HEK293 (cell line): ENCODE results near the gene HEATR5B.

Source experiments
- CTCF ChIA-PET: fragments of 350-600 bp; formaldehyde crosslinking; extraction: SDS; loops from one replicate; lab custom pipeline; 2021; ENCODE audit warnings: antibody characterized with exemption; lab: Yijun Ruan, JAX
- POLR2A ChIA-PET: fragments of 300-600 bp; formaldehyde crosslinking; extraction: SDS; loops from one replicate; lab custom pipeline; 2020; ENCODE audit warnings: antibody characterized with exemption, inconsistent platforms; lab: Yijun Ruan, JAX
- H3K27ac ChIP-seq: fragments of 200-500 bp; sonication (Bioruptor generic); 2 replicates; pipeline ENCODE4 v1.5.1; 2014; ENCODE audit warnings: low read depth, low read length, control low read depth, inconsistent platforms; ENCODE audit errors: extremely low read depth
- H3K36me3 ChIP-seq, 2 experiments: fragments of 200-500 bp in 1 of 2; sonication (Bioruptor generic) in 1 of 2; 1 replicate in 1 of 2; 2 replicates in 1 of 2; pipeline ENCODE4 v1.5.1; 2014 to 2017; ENCODE audit warnings: inconsistent platforms in 2 of 2, low read length in 2 of 2; ENCODE audit not compliant: control insufficient read depth in 2 of 2, insufficient read depth in 1 of 2
- H3K4me1 ChIP-seq: fragments of 200-500 bp; sonication (Bioruptor generic); 2 replicates; pipeline ENCODE4 v1.5.1; 2014; ENCODE audit warnings: mild to moderate bottlenecking, low read length, inconsistent platforms; ENCODE audit not compliant: control insufficient read depth, insufficient read depth
- H3K4me3 ChIP-seq: 2 replicates; pipeline ENCODE4 v1.5.1; 2011; ENCODE audit warnings: low read depth, mild to moderate bottlenecking, control low read depth, low read length, moderate library complexity
- H3K9me3 ChIP-seq: fragments of 200-500 bp; sonication (Bioruptor generic); 2 replicates; pipeline ENCODE4 v1.5.1; 2014; ENCODE audit warnings: low read depth, low read length, inconsistent platforms; ENCODE audit not compliant: control insufficient read depth, insufficient read depth
- FEZF1 ChIP-seq: fragments of 450-650 bp; formaldehyde crosslinking; IDR thresholded peaks from 2 replicates; pipeline ENCODE4 v1.5.1; 2016; ENCODE audit warnings: missing biosample characterization, missing genetic modification characterization
- SCRT2 ChIP-seq: fragments of 450-650 bp; formaldehyde crosslinking; IDR thresholded peaks from 2 replicates; pipeline ENCODE4 v1.5.1; 2016; ENCODE audit warnings: missing biosample characterization, missing genetic modification characterization
- ZBTB1 ChIP-seq: fragments of 450-650 bp; formaldehyde crosslinking; IDR thresholded peaks from 2 replicates; pipeline ENCODE4 v1.5.1; 2016; ENCODE audit warnings: missing biosample characterization, missing genetic modification characterization
- ZBTB20 ChIP-seq: fragments of 450-650 bp; formaldehyde crosslinking; IDR thresholded peaks from 2 replicates; pipeline ENCODE4 v1.5.1; 2016; ENCODE audit warnings: missing biosample characterization, missing genetic modification characterization
- ZBTB21 ChIP-seq: fragments of 450-650 bp; formaldehyde crosslinking; IDR thresholded peaks from 2 replicates; pipeline ENCODE4 v1.5.1; 2017; ENCODE audit warnings: missing biosample characterization, missing genetic modification characterization
- ZEB2 ChIP-seq: fragments of 450-650 bp; formaldehyde crosslinking; IDR thresholded peaks from 2 replicates; pipeline ENCODE4 v1.5.1; 2016; ENCODE audit warnings: missing biosample characterization, missing genetic modification characterization
- ZNF24 ChIP-seq: fragments of 450-650 bp; formaldehyde crosslinking; IDR thresholded peaks from 2 replicates; pipeline ENCODE4 v1.5.1; 2016; ENCODE audit warnings: missing biosample characterization, missing genetic modification characterization
- ZNF274 ChIP-seq, 2 experiments: fragments of 200-500 bp in 1 of 2; fragments of 450-650 bp in 1 of 2; sonication (Bioruptor generic) in 1 of 2; formaldehyde crosslinking in 1 of 2; IDR thresholded peaks; 2 replicates each; pipeline versions ENCODE4 v1.5.1 to v1.6.1; 2014 to 2016; ENCODE audit warnings: borderline replicate concordance in 1 of 2, inconsistent platforms in 1 of 2, low read length in 1 of 2, missing biosample characterization in 1 of 2, missing genetic modification characterization in 1 of 2
- ZNF324 ChIP-seq: fragments of 450-650 bp; formaldehyde crosslinking; IDR thresholded peaks from 2 replicates; pipeline ENCODE4 v1.5.1; 2016; ENCODE audit warnings: missing biosample characterization, missing genetic modification characterization
- ZNF391 ChIP-seq: fragments of 450-650 bp; formaldehyde crosslinking; IDR thresholded peaks from 2 replicates; pipeline ENCODE4 v1.5.1; 2016; ENCODE audit warnings: low read depth, missing biosample characterization, missing genetic modification characterization, borderline replicate concordance
- ZNF473 ChIP-seq: fragments of 450-650 bp; formaldehyde crosslinking; IDR thresholded peaks from 2 replicates; pipeline ENCODE4 v1.5.1; 2017; ENCODE audit warnings: missing biosample characterization, missing genetic modification characterization
- ZNF555 ChIP-seq: fragments of 450-650 bp; formaldehyde crosslinking; conservative IDR thresholded peaks from 2 replicates; pipeline ENCODE4 v1.5.1; 2017; ENCODE audit warnings: missing biosample characterization, mild to moderate bottlenecking, missing genetic modification characterization, inconsistent platforms
- ZNF610 ChIP-seq: fragments of 450-650 bp; formaldehyde crosslinking; IDR thresholded peaks from 2 replicates; pipeline ENCODE4 v1.5.1; 2016; ENCODE audit warnings: missing biosample characterization, missing genetic modification characterization, borderline replicate concordance
- ZNF626 ChIP-seq: fragments of 450-650 bp; sonication (Bioruptor Pico); formaldehyde crosslinking; IDR thresholded peaks from 2 replicates; pipeline ENCODE4 v1.5.1; 2018; ENCODE audit warnings: missing biosample characterization, missing genetic modification characterization, inconsistent platforms
- ZNF660 ChIP-seq: fragments of 450-650 bp; IDR thresholded peaks from 2 replicates; pipeline ENCODE4 v1.5.1; 2018; ENCODE audit warnings: missing biosample characterization, mild to moderate bottlenecking, missing genetic modification characterization
- ZNF776 ChIP-seq: fragments of 450-650 bp; formaldehyde crosslinking; IDR thresholded peaks from 2 replicates; pipeline ENCODE4 v1.5.0; 2017; ENCODE audit warnings: missing biosample characterization, missing genetic modification characterization, borderline replicate concordance
- ZNF843 ChIP-seq: fragments of 450-650 bp; formaldehyde crosslinking; IDR thresholded peaks from 2 replicates; pipeline ENCODE4 v1.5.1; 2016; ENCODE audit warnings: missing biosample characterization, missing genetic modification characterization
- TF ChIP-seq, protein P1 (sequence below): fragments of 450-650 bp; formaldehyde crosslinking; IDR thresholded peaks from 2 replicates; pipeline ENCODE4 v1.5.1; 2016; ENCODE audit warnings: missing biosample characterization, missing genetic modification characterization
- TF ChIP-seq, protein P2 (sequence below): fragments of 450-650 bp; formaldehyde crosslinking; IDR thresholded peaks from 2 replicates; pipeline ENCODE4 v1.5.1; 2016; ENCODE audit warnings: missing biosample characterization, missing genetic modification characterization

Gene HEATR5B

DNA sequence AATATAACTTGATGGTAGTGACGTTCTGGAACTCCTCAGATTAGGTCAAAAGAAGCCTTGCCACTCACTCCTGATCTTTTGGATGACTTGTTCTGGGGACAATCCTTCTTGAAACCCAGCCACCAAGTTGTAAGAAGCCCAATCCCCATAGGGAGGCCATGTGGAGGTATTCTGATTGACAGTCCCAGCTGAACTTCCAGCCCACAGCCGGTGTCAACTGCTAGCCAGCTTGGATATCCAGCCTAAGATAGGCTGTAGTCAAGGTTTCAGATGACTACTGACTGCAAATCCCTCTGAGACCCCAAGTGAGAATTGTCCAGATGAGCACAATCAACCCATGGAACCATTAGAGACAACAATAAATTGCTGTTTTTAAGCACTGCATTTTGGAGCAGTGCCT is 41.2 kb upstream of the HEATR5B start:
- Histone ChIP-seq H3K4me3 (no peak overlapping the region), H3K36me3 (peaks cover 47 to 65% of the 10 kb centered on the region in 2 experiments), H3K9me3 (no peaks in the 10 kb centered on the region), H3K4me1 (no peaks in the 10 kb centered on the region), H3K27ac (no peak overlapping the region)
- TF ChIP-seq ZNF555 (tag by site-specific recombination) = no peak
- TF ChIP-seq SCRT2 (tag by site-specific recombination) = no peak
- no peak for TF ChIP-seq ZNF24 (tag by site-specific recombination)
- no peak for TF ChIP-seq ZNF776 (tag by site-specific recombination)
- no peak for TF ChIP-seq ZNF274 (IDR thresholded peaks at IDR 0.05; ENCODE audit: low read length)
- no peak for TF ChIP-seq ZNF274 (tag by site-specific recombination; IDR thresholded peaks at IDR 0.05; ENCODE audit: borderline replicate concordance)
- no peak for TF ChIP-seq ZNF473
- no peak for TF ChIP-seq ZNF626
- no peak for TF ChIP-seq ZNF324
- TF ChIP-seq, all 188 proteins: peak for 0
- ChIA-PET POLR2A (no interaction called here), CTCF (no interaction called here)

DNA sequence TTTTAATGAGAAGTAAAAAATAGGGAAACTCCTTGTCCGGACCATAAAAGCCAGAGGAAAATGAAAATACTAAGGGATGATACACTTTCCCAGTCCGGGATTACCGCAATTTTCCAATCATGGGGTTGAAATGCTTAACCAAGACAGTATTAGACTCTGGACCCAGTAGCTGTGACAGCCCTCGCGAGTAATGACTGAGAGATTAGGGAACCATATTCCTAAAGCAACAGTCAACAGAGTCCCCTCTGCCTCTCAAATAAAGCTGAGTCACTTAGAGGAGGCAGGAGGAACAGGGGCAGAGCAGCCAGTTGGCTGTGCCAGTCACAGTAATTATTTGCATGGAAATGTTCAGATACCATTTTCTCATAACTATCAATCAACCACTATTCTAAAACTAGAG is 35.0 kb upstream of the HEATR5B start:
- Histone ChIP-seq H3K4me3 (no peak overlapping the region), H3K36me3 (peaks cover 35 to 48% of the 10 kb centered on the region in 2 experiments), H3K9me3 (no peaks in the 10 kb centered on the region), H3K27ac (no peak overlapping the region), H3K4me1 (no peaks in the 10 kb centered on the region)
- ChIA-PET POLR2A (no interaction called here), CTCF (no interaction called here)
- no peak for TF ChIP-seq ZNF610 (tag by site-specific recombination)
- no peak for TF ChIP-seq ZNF391
- TF ChIP-seq ZBTB21 (tag by site-specific recombination) = no peak
- TF ChIP-seq, protein P1, sequence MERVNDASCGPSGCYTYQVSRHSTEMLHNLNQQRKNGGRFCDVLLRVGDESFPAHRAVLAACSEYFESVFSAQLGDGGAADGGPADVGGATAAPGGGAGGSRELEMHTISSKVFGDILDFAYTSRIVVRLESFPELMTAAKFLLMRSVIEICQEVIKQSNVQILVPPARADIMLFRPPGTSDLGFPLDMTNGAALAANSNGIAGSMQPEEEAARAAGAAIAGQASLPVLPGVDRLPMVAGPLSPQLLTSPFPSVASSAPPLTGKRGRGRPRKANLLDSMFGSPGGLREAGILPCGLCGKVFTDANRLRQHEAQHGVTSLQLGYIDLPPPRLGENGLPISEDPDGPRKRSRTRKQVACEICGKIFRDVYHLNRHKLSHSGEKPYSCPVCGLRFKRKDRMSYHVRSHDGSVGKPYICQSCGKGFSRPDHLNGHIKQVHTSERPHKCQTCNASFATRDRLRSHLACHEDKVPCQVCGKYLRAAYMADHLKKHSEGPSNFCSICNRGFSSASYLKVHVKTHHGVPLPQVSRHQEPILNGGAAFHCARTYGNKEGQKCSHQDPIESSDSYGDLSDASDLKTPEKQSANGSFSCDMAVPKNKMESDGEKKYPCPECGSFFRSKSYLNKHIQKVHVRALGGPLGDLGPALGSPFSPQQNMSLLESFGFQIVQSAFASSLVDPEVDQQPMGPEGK = no peak

DNA sequence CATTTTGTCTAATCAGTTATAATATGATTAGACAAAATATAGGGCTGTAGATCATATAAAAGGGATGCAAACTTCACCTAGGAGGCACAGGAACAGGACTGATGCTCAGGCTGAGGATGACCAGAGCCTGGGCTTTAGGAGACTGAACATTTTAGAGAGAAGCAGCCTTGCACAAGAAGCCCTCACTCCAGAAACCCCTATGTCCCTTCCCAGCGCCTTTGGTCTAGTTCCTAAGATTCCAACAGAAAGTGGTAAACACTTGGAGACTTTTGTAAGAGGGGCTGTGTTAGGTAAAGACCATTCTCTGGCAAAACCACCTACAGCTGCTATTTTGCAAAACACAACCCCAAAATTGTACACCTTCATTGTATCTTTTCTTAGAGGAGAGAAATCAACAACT is 33.4 kb upstream of the HEATR5B start:
- H3K4me1 ChIP-seq = no peaks in the 10 kb centered on the region
- ChIA-PET POLR2A (no interaction called here), CTCF (interaction anchor here (0.6 kb wide), 1 partner anchor 276 kb away, joined by 5 read pairs; no protein-coding TSS in a partner anchor)
- no peak overlapping the region for H3K27ac ChIP-seq
- H3K36me3 ChIP-seq = peaks cover 45 to 47% of the 10 kb centered on the region in 2 experiments
- no peak overlapping the region for H3K4me3 ChIP-seq
- TF ChIP-seq ZNF843 (no peak), ZEB2 (tag by site-specific recombination) (no peak), ZBTB1 (tag by site-specific recombination) (no peak), FEZF1 (tag by site-specific recombination) (no peak), ZBTB20 (tag by site-specific recombination) (no peak), ZNF660 (tag by site-specific recombination) (no peak)
- TF ChIP-seq, protein P2, sequence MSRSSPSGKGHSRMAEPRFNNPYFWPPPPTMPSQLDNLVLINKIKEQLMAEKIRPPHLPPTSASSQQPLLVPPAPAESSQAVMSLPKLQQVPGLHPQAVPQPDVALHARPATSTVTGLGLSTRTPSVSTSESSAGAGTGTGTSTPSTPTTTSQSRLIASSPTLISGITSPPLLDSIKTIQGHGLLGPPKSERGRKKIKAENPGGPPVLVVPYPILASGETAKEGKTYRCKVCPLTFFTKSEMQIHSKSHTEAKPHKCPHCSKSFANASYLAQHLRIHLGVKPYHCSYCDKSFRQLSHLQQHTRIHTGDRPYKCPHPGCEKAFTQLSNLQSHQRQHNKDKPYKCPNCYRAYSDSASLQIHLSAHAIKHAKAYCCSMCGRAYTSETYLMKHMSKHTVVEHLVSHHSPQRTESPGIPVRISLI (tag by site-specific recombination) = no peak
- H3K9me3 ChIP-seq = no peaks in the 10 kb centered on the region
